ENCODE measurements around the gene IFI16. TPM values are rescaled to one million over a fixed set of nuclear protein-coding genes. Genes with fewer than 3 reads are reported as not detected.

The IFI16 gene
- total RNA-seq, 1 donor from 2014 or later: 5.4 TPM

DNA sequence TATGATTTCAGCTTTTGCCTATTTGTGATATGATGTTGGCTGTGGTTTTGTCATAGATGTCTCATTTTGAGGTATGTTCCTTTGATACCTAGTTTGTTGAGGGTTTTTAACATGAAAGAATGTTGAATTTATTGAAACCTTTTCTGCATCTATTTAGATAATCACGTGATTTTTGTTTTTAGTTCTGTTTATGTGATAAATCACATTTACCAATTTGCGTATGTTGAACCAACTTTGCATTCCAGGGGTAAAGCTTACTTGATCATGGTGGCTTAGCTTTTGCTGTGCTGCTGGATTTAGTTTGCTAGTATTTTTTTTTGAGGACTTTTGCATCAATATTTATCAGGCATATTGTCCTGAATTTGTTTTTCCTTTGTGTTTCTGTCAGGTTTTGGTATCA lies 26.5 kb upstream of the IFI16 start:
- no peaks in the 10 kb centered on the region for H3K4me1 Mint-ChIP-seq
- Histone ChIP-seq H3K9ac (no peak overlapping the region), H3K27me3 (no peaks in the 10 kb centered on the region), H3K27ac (no peak overlapping the region), H3K79me2 (ENCODE audit: low read depth) (no peaks in the 10 kb centered on the region), H3K4me2 (no peak overlapping the region), H3K4me3 (no peak overlapping the region), H3K4me1 (no peaks in the 10 kb centered on the region), H3K36me3 (no peaks in the 10 kb centered on the region), H3F3A (ENCODE audit: low read depth) (no peaks in the 10 kb centered on the region), H3K9me3 (ENCODE audit: low read depth) (peaks cover 5% of the 10 kb centered on the region), H4K20me1 (ENCODE audit: low read depth) (no peaks in the 10 kb centered on the region), H2AFZ (replicated peaks) (no peak overlapping the region)
- no peaks in the 10 kb centered on the region for H3K36me3 Mint-ChIP-seq
- TF ChIP-seq EZH2phosphoT487 (IDR thresholded peaks at IDR 0.05) (no peak), EZH2 (IDR thresholded peaks at IDR 0.05) (no peak)
- TF ChIP-seq, protein P1, sequence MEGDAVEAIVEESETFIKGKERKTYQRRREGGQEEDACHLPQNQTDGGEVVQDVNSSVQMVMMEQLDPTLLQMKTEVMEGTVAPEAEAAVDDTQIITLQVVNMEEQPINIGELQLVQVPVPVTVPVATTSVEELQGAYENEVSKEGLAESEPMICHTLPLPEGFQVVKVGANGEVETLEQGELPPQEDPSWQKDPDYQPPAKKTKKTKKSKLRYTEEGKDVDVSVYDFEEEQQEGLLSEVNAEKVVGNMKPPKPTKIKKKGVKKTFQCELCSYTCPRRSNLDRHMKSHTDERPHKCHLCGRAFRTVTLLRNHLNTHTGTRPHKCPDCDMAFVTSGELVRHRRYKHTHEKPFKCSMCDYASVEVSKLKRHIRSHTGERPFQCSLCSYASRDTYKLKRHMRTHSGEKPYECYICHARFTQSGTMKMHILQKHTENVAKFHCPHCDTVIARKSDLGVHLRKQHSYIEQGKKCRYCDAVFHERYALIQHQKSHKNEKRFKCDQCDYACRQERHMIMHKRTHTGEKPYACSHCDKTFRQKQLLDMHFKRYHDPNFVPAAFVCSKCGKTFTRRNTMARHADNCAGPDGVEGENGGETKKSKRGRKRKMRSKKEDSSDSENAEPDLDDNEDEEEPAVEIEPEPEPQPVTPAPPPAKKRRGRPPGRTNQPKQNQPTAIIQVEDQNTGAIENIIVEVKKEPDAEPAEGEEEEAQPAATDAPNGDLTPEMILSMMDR (IDR thresholded peaks at IDR 0.05): no peak
- no peak overlapping the region for H3K4me3 Mint-ChIP-seq
- H3K27ac Mint-ChIP-seq: no peak overlapping the region
- peaks cover 4% of the 10 kb centered on the region for H3K27me3 Mint-ChIP-seq (ENCODE audit: insufficient read depth, low read depth)
- H3K9me3 Mint-ChIP-seq: peaks cover 23% of the 10 kb centered on the region
- DNase-seq (ENCODE audit: low spot score): no peak

DNA sequence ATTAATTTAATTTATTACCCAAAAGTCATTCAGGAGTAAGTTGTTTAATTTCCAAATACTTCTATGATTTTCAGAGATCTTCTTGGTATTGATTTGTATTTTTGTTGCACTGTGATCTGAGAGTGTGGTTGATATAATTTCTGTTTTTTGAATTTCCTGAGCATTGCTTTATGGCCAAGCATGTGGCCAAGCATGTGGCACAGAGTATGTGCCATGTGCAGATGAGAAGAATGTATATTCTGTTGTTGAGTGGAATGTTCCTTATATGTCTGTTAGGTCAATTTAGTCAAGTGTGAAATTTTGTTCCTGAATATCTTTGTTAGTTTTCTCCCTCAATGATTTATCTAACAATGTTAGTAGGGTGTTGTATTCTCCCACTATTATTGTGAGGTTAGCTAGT lies 25.3 kb upstream of the IFI16 start:
- Histone ChIP-seq H3K9me3 (ENCODE audit: low read depth) (peaks cover 5% of the 10 kb centered on the region), H4K20me1 (ENCODE audit: low read depth) (no peaks in the 10 kb centered on the region), H3K79me2 (ENCODE audit: low read depth) (no peaks in the 10 kb centered on the region), H3K27me3 (no peaks in the 10 kb centered on the region), H3K4me2 (no peak overlapping the region), H3K4me3 (no peak overlapping the region), H3K36me3 (no peaks in the 10 kb centered on the region), H3F3A (ENCODE audit: low read depth) (no peaks in the 10 kb centered on the region), H3K9ac (no peak overlapping the region), H3K4me1 (no peaks in the 10 kb centered on the region), H2AFZ (replicated peaks) (no peak overlapping the region), H3K27ac (no peak overlapping the region)
- peaks cover 2% of the 10 kb centered on the region for H3K27me3 Mint-ChIP-seq (ENCODE audit: insufficient read depth, low read depth)
- H3K27ac Mint-ChIP-seq: no peak overlapping the region
- peaks cover 23% of the 10 kb centered on the region for H3K9me3 Mint-ChIP-seq
- no peaks in the 10 kb centered on the region for H3K4me1 Mint-ChIP-seq
- TF ChIP-seq, protein P1 (IDR thresholded peaks at IDR 0.05): no peak
- TF ChIP-seq EZH2 (IDR thresholded peaks at IDR 0.05) (no peak), EZH2phosphoT487 (IDR thresholded peaks at IDR 0.05) (no peak)
- no peak overlapping the region for H3K4me3 Mint-ChIP-seq
- no peak for DNase-seq (ENCODE audit: low spot score)
- no peaks in the 10 kb centered on the region for H3K36me3 Mint-ChIP-seq

DNA sequence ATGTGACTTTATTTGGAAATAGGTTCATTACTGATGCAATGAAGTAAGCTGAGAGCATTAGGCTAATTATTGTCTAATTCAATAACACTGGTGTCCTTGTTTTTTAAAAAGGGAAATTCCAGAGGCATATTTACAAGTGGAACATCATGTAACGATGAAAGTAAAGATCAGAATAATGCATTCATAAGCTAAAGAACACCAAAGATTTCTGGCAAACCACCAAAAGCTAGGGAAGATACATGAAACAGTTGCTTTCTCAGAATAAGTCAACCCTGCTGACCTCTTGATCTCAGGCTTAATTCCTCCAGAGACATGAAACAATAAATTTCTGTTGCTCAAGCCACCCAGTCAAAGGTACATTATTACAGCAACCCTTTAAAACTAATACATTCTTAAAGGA lies 20.3 kb upstream of the IFI16 start:
- TF ChIP-seq EZH2 (IDR thresholded peaks at IDR 0.05): no peak
- no peak for TF ChIP-seq EZH2phosphoT487 (IDR thresholded peaks at IDR 0.05)
- TF ChIP-seq, protein P1 (IDR thresholded peaks at IDR 0.05): no peak
- Mint-ChIP-seq H3K36me3 (no peaks in the 10 kb centered on the region), H3K27ac (no peak overlapping the region), H3K9me3 (no peaks in the 10 kb centered on the region), H3K27me3 (ENCODE audit: insufficient read depth, low read depth) (no peaks in the 10 kb centered on the region), H3K4me1 (no peaks in the 10 kb centered on the region), H3K4me3 (no peak overlapping the region)
- no peak for DNase-seq (ENCODE audit: low spot score)
- no peak overlapping the region for H2AFZ ChIP-seq (replicated peaks)
- H3F3A ChIP-seq (ENCODE audit: low read depth): no peaks in the 10 kb centered on the region
- H3K9ac ChIP-seq: no peak overlapping the region
- no peaks in the 10 kb centered on the region for H3K79me2 ChIP-seq (ENCODE audit: low read depth)
- no peaks in the 10 kb centered on the region for H3K27me3 ChIP-seq
- no peak overlapping the region for H3K27ac ChIP-seq
- no peak overlapping the region for H3K4me2 ChIP-seq
- H3K4me1 ChIP-seq: no peaks in the 10 kb centered on the region
- no peaks in the 10 kb centered on the region for H3K36me3 ChIP-seq
- no peak overlapping the region for H3K4me3 ChIP-seq
- H3K9me3 ChIP-seq (ENCODE audit: low read depth): peaks cover under 1% of the 10 kb centered on the region
- H4K20me1 ChIP-seq (ENCODE audit: low read depth): no peaks in the 10 kb centered on the region

Data from neural progenitor cell (in vitro differentiated cells).